NCI-H774 (cell line): ENCODE data around the gene NRXN2.

Experiments used
- DNase-seq: peaks from one replicate; lab custom pipeline; 2025; lab: John Stamatoyannopoulos, UW

NRXN2 gene

GRCh38 chr11:64627371-64627770, 95.6 kb downstream of the NRXN2 start:
- DNase-seq, result no peak

GRCh38 chr11:64626637-64627036, 96.4 kb downstream of the NRXN2 start:
- DNase-seq, result no peak

- no peak for DNase-seq
Observed at GRCh38 chr11:64624883-64625481, 98.0 kb downstream of the NRXN2 start.

GRCh38 chr11:64622681-64623080, 100.3 kb downstream of the NRXN2 start:
- no peak for DNase-seq

GRCh38 chr11:64621283-64622019, 101.5 kb downstream of the NRXN2 start:
- no peak for DNase-seq

- no peak for DNase-seq
Observed at GRCh38 chr11:64620381-64620971, 102.5 kb downstream of the NRXN2 start.

- DNase-seq, result no peak
Observed at GRCh38 chr11:64619811-64620380, 103.1 kb downstream of the NRXN2 start.

- no peak for DNase-seq
Observed at GRCh38 chr11:64619196-64619595, 103.8 kb downstream of the NRXN2 start.

- DNase-seq, result no peak
Observed at GRCh38 chr11:64616817-64617216, 106.2 kb downstream of the NRXN2 start.

GRCh38 chr11:64614917-64615316, 108.1 kb downstream of the NRXN2 start:
- no peak for DNase-seq

GRCh38 chr11:64613648-64614047, 109.3 kb downstream of the NRXN2 start:
- no peak for DNase-seq

- DNase-seq, result no peak
Observed at GRCh38 chr11:64611869-64612646, 110.9 kb downstream of the NRXN2 start.

GRCh38 chr11:64611176-64611575, 111.8 kb downstream of the NRXN2 start:
- no peak for DNase-seq

GRCh38 chr11:64610596-64610995, 112.4 kb downstream of the NRXN2 start:
- no peak for DNase-seq

GRCh38 chr11:64609436-64610047, 113.5 kb downstream of the NRXN2 start:
- DNase-seq, result no peak

GRCh38 chr11:64608636-64609035, 114.4 kb downstream of the NRXN2 start:
- no peak for DNase-seq

- no peak for DNase-seq
Observed at GRCh38 chr11:64608046-64608445, 115.0 kb downstream of the NRXN2 start.

- DNase-seq, result no peak
Observed at GRCh38 chr11:64607381-64607985, 115.5 kb downstream of the NRXN2 start.

GRCh38 chr11:64606796-64607380, 116.1 kb downstream of the NRXN2 start:
- no peak for DNase-seq

GRCh38 chr11:64605656-64606585, 117.1 kb downstream of the NRXN2 start:
- DNase-seq, result no peak
